ENCODE measurements around the gene MGRN1.

GRCh38 chr16:4599037-4599436, 25.6 kb upstream of the MGRN1 start:
- TF ChIP-seq CTCF (IDR thresholded peaks at IDR 0.05) (no peak), POLR2A (IDR thresholded peaks at IDR 0.05) (no peak)
